Measurements from ENCODE around the gene KIRREL3.

Gene KIRREL3

GRCh38 chr11:126833065-126833464, 167.5 kb downstream of the KIRREL3 start:
- DNase-seq (ENCODE audit: low read depth, low spot score) = no peak

GRCh38 chr11:126832387-126832786, 168.2 kb downstream of the KIRREL3 start:
- no peak for DNase-seq (ENCODE audit: low read depth, low spot score)

- no peak for DNase-seq (ENCODE audit: low read depth, low spot score)
Observed at GRCh38 chr11:126830216-126830806, 170.3 kb downstream of the KIRREL3 start.

GRCh38 chr11:126829716-126830115, 170.9 kb downstream of the KIRREL3 start:
- no peak for DNase-seq (ENCODE audit: low read depth, low spot score)

GRCh38 chr11:126824035-126824607, 176.4 kb downstream of the KIRREL3 start:
- no peak for DNase-seq (ENCODE audit: low read depth, low spot score)

- DNase-seq (ENCODE audit: low read depth, low spot score) = no peak
Observed at GRCh38 chr11:126823274-126823673, 177.3 kb downstream of the KIRREL3 start.

GRCh38 chr11:126821827-126822226, 178.7 kb downstream of the KIRREL3 start:
- no peak for DNase-seq (ENCODE audit: low read depth, low spot score)

GRCh38 chr11:126819194-126819593, 181.4 kb downstream of the KIRREL3 start:
- no peak for DNase-seq (ENCODE audit: low read depth, low spot score)

GRCh38 chr11:126817523-126818450, 182.8 kb downstream of the KIRREL3 start:
- DNase-seq (ENCODE audit: low read depth, low spot score) = no peak

GRCh38 chr11:126817096-126817495, 183.5 kb downstream of the KIRREL3 start:
- no peak for DNase-seq (ENCODE audit: low read depth, low spot score)

GRCh38 chr11:126816645-126817044, 183.9 kb downstream of the KIRREL3 start:
- DNase-seq (ENCODE audit: low read depth, low spot score) = no peak

- no peak for DNase-seq (ENCODE audit: low read depth, low spot score)
Observed at GRCh38 chr11:126815111-126815510, 185.5 kb downstream of the KIRREL3 start.

- no peak for DNase-seq (ENCODE audit: low read depth, low spot score)
Observed at GRCh38 chr11:126810776-126811175, 189.8 kb downstream of the KIRREL3 start.

GRCh38 chr11:126809514-126810289, 190.9 kb downstream of the KIRREL3 start:
- DNase-seq (ENCODE audit: low read depth, low spot score) = no peak

GRCh38 chr11:126808836-126809235, 191.7 kb downstream of the KIRREL3 start:
- DNase-seq (ENCODE audit: low read depth, low spot score) = no peak

GRCh38 chr11:126808296-126808695, 192.3 kb downstream of the KIRREL3 start:
- DNase-seq (ENCODE audit: low read depth, low spot score) = no peak

- DNase-seq (ENCODE audit: low read depth, low spot score) = no peak
Observed at GRCh38 chr11:126805870-126806269, 194.7 kb downstream of the KIRREL3 start.

- no peak for DNase-seq (ENCODE audit: low read depth, low spot score)
Observed at GRCh38 chr11:126804363-126804762, 196.2 kb downstream of the KIRREL3 start.

GRCh38 chr11:126800009-126800408, 200.6 kb downstream of the KIRREL3 start:
- no peak for DNase-seq (ENCODE audit: low read depth, low spot score)

- DNase-seq (ENCODE audit: low read depth, low spot score) = no peak
Observed at GRCh38 chr11:126797457-126798169, 203.0 kb downstream of the KIRREL3 start.

GRCh38 chr11:126793596-126793995, 207.0 kb downstream of the KIRREL3 start:
- no peak for DNase-seq (ENCODE audit: low read depth, low spot score)

Data from smooth muscle cell of the brain vasculature (primary cell).